SH-SY5Y (cell line): ENCODE data around the gene PAH.

Experiments used
- GATA2 ChIP-seq: IDR thresholded peaks from 2 replicates; pipeline ENCODE4 v1.6.1; 2011; ENCODE audit warnings: mild to moderate bottlenecking, low read depth, low read length
- GATA3 ChIP-seq: IDR thresholded peaks from 2 replicates; pipeline ENCODE4 v1.6.1; 2011; ENCODE audit warnings: low read depth, mild to moderate bottlenecking, low read length, moderate library complexity

The PAH gene

DNA sequence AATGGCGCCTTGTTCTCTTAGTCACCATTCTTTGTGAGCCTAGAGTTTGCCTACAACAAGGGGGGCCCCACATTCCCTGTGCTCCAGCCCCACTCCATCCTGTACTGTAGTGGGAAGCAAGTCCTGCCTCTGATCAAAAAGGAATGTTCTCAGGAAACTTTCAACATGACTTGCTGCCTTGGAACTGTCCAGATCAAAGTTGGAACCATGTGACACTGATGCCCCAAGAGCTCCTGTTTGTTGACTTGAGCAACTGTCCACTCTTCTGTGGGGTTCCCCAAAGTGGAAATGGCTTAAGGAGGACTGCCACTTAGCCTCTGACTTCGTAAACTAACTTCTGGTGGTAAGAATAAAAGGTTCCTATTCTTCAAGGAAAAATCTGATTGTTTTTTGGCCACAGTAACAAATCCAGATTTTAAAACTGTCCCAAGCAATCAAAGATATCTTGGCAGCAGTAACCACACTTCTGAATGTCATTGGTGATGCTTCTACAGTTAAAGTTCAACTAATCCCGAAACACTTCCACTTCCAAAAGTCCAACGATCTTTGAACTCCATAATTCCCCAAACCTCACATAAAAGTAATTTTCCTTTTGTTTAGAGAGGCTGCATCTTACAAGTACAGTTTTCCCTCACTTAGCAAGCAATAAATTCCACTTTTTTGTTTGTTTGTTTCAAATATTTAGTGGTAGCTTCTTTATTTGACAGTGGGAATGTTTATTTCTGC is 67.2 kb downstream of the PAH start:
- TF ChIP-seq GATA3 = no peak
- no peak for TF ChIP-seq GATA2

DNA sequence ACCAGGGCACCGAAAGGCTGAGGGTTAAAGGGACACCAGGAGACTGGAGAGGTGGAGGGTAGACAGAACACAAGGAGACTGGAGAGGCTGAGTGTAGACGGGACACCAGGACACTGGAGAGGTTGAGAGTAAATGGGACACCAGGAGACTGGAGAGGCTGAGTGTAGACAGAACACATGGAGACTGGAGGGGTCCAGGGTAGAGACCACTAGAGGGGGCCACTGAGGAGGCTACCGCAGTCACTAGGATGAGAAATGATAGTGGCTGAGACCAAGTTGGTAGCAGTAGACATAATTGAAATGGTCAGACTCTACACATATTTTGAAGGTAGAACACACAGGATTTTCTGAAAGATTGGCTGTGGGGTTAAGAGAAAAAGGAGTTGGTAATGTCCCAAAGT is 68.2 kb downstream of the PAH start:
- TF ChIP-seq GATA2 = no peak

DNA sequence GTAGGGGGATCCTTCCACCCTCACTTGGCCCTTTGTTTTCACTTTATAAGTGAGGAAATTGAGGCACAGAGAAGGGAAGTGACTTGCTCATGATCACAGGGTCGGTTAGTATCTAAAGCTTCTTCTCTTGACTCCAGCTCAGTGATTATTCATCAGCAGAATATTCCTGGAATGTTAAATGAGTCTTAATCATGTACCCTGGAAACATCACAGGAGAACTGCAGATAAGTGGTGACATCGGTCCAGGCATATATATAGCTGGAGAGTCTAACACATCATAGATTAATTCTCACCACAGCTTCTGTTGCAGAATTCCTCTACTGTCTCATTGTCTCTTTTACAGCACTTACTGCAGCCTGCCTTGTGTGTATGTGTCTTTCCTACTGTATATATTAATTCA is 69.9 kb downstream of the PAH start:
- TF ChIP-seq GATA2 = no peak
- TF ChIP-seq GATA3 = no peak

DNA sequence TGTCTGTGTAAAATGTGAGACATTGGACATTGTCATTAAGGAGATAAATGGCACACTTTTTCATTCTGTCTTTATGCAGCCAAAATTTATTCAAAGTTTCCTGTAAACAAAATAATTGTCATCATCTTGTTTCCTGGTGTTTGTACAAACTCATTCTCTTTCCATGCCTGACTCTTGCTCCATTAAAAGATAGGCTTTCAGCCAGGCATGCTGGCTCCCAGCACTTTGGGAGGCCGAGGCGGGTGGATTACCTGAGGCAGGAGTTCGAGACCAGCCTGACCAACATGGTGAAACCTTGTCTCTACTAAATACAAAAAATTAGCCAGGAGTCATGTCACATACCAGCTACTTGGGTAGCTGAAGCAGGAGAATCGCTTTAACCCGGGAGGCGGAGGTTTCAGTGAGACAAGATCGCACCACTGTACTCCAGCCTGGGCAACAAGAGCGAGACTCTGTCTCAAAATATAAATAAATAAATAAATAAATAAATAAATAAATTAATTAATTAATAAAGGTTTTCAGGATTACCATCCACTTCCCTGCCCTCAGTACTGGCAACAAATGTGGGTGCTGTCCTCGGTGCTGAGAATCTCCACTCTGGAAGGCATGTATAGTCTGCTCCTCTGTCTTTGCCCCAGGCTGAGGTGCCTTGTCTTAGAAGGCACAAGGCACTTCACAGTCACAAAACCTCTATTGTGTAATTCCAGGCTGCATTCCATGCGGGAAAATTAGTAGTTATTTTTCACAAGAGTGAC is 83.2 kb downstream of the PAH start:
- TF ChIP-seq GATA2 (no peak), GATA3 (no peak)

DNA sequence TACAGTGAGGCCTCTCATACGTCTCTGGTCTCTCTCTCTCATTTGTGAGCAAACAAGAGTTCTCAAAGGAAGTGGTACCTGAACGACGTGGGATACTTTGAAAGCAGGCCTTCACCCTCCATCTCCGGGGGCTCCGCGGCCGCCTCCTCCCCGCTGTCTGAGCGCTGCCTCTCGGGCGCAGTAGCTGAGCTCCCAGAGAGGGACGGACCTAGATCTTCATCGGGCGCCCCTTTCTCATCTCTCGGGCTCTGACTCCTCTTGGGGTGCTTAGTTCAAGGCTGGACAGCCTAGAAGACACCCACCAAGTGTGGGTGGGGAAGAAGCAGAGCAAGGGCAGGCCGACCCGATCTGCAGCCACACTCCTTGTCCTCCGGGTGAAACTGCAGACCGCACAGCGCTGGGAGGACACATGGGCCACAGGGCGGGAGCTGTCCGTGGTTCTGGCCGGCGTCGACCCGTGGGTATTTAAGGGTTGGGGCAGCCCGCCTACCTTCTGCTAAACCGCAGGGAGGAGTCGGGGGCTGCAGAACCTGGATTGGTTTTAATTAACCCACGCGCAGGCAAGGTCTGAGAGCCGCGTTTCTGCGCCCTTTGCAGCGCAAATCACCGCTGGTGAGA is 92.7 kb downstream of the PAH start:
- no peak for TF ChIP-seq GATA3
- no peak for TF ChIP-seq GATA2

DNA sequence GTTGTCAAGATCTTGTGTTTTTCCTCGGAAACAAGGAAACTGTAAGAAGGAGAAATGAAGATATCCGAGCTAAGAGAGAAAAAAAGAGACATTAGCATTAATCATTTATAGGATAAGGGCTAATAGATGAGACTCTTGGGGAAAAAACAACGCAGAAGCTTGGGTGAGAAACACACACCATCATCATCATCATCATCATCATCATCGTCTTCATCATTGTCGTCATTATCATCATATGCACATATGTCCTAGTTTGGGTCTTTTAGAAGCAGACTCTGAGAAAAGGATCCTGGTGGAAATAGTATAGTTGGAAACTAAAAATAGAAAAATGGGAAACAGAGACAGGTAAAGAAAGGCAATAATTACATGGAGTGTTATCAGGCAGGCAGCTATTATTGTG is 95.9 kb downstream of the PAH start:
- TF ChIP-seq GATA2 (no peak), GATA3 (no peak)

DNA sequence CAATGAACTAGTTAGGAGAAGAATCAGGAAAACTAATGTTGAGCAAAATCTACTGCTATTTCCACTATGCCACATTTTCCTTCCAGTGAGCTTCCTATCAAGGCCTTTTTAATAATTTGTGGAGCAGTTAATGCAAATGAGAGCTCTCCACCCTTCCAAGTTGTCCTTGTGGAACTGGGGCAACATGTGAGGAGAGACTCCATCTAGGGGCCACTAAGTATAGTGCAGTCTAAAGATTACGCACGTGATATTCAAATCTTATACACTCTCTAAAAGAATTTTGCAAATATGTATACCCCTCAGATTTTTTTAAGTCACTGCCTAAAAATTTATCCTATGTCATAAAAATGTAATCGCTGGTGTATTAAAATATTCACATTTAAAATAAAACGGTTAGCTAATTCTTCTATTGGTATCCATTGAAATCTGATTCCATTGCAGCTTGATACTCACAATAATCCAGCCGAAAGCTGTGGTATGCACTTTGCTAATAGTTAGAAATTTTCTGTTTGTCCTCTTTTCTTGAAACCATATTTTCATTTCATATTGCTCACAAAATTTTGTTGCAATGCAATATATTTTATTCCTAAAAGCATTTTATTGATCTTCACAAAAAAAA is 100.1 kb downstream of the PAH start:
- TF ChIP-seq GATA3 = no peak
- TF ChIP-seq GATA2 = no peak

DNA sequence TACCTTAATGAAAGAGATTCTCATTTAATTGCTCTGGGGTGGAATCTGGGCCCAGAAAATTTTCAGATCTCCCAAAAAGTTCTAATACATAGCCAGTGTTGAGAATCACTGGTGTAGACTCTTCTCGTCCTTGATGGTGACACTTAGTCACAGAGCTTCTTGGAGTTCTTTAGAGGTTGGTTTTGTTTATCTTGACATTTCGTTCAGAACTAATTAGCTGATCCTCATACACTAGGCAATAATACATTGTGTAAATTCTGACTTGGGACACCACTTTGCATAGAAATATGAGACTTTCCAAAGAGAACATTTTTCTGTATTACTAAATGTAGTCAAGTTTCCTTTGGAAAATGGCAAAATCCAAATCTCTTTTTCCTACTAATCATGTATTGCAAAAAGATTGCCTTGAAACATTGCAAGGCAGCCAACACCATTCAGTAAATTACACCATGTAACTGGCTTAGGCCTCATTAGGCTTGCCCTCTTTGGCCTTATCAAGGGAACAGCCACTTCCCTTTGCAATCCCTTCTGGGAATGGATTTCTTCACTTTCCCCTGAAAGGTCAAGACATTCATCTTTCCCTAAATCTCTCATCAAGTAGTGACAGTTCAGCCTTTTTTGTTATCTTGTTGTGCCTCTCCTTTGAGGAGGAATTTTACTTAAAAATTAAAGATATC is 102.2 kb downstream of the PAH start:
- no peak for TF ChIP-seq GATA3
- no peak for TF ChIP-seq GATA2

DNA sequence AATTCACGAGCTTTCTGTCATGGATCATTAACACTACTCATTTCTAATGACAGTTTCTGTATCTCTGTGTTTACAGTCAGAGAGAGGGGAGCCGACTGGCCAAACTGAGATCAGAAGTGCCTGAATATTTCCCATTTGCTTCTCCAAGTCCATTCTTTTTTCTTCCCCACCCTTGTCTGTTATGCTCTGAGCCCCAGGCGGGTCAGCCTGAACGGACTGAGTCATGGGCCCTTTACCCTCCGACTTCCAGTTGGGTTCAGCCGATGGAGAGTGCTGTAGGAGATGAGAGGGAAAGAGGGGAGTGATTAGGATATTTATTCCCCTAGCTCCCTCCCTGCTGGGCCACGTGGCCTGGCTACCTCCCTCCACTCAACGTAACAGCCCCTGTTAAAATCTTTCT is 104.7 kb downstream of the PAH start:
- TF ChIP-seq GATA2 (no peak), GATA3 (no peak)

DNA sequence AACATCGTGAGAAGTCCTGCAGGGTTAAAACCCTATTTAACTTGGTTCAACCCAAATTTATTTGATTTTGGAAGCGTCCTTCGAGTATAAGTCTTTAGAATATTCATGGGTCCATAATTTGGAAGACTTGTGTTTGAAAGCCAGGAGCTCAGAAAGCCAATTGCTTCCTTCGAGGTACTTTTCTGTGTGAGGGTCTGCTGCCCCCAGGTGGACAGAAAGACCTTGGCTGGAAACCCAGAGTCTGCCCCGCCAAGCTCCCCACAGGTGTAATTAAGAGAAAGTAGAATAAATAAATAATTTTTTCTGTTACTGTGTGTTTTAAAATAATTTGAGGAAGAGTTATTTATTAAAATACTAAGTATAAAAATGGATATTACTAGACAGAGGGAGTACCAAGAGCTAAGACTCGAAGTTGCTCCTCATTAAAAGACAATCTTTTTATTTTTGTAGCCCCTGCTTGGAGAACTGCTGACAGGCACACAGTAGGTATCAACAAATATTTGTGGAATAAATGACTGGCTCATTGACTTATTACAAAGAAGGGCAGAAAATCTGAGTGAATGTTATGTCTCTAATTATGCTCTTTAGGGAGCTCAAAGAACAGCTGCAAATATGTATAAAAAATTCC is 105.8 kb downstream of the PAH start:
- TF ChIP-seq GATA3 (no peak), GATA2 (no peak)

DNA sequence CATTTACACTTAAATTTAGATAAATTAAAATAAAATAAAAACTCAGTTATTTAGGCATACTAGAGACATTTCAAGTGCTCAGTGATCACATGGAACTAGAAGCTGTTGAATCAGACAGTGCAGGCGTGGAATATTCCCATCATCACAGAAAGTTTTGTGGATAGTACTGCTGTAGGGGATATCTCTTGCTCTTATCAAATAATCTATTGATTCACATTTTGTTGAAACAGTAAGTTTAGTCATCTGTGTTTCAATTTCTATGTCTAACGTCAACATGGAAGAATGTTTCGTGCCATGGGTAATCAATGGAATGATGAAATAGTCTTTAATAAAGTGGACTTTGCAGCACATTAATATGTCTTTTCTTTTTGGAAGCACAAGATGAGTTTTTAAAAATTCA is 108.6 kb downstream of the PAH start:
- no peak for TF ChIP-seq GATA2
- TF ChIP-seq GATA3 = no peak

DNA sequence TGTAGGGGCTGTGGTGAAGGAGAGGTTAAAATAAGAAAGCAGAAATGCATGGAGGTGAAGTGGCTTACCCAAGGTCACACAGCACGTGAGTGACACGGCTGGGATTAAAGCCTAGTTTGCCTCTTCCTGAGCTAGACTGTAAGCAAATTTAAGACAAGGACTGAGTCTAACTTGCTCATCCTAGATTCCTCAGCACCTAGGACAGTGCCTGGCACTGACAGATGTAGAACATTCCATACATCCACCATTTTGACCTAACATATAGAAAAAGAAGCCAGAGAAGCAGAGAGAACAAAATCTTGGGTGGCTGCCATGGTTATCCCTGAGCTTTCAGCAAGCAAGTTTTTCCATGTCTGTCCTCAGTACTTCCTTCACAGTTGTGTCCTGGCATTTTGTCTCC is 110.5 kb downstream of the PAH start:
- TF ChIP-seq GATA3 = no peak
- TF ChIP-seq GATA2 = no peak

DNA sequence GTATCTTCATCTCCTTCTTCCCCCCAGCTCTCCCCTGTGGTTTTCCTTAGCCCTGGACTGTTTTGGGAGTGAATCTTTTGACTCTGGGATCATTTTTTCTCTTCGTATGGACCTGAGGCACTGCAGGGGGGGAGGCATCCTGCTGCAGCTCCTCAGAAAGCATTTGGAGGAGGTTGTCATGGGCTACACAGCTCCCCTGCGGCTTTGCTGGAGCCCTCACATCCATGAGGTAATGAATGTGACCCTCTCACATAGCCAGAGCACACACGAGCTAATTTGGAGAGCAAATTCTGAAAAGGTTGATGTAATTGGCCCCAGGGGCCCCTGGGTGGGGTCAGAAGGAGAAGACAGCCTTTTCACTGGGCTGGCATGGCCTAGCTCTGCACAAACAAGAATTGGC is 110.9 kb downstream of the PAH start:
- TF ChIP-seq GATA2 (no peak), GATA3 (no peak)

DNA sequence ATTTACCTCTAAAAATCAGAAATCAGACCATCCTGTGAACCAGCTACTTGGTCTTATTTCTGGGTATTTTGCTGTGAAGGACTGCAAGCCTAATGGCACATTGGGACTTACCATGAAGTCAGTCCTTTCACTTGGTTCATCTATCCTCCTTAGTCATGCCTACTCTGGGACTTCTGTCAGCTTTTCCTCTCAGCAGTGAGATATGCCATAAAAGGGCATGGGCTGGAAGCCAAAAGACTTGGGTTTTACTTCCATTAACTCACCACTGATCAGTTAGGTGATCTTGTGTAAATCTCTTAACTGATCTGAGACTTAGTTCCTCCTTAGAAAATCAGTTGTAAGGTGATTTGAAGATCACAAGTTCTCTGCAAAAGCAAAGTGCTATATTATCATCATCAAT is 116.5 kb downstream of the PAH start:
- no peak for TF ChIP-seq GATA3
- TF ChIP-seq GATA2 = no peak
